Lower leg skin (tissue), 4 donors: ENCODE measurements around the gene AK5. TPM values are rescaled to one million over a fixed set of nuclear protein-coding genes. Genes with fewer than 3 reads are reported as not detected.
A peak's percentile ranks its signal among the peaks of the same experiment; 100 is the strongest.

ENCODE experiments used
- DNase-seq, 2 donors: peaks; one replicate each; pipeline ENCODE4 v3.0.0-alpha.2; 2019; ENCODE audit warnings: low spot score in 2 of 2
- H3K4me3 ChIP-seq: fragments of 200-600 bp; sonication (generic); 2 replicates; pipeline ENCODE4 v1.5.1; 2017; ENCODE audit warnings: mild to moderate bottlenecking, low read depth; ENCODE audit not compliant: poor library complexity, severe bottlenecking
- POLR2A ChIP-seq, 2 donors: fragments of 450-650 bp; IDR thresholded peaks; one replicate each; pipeline ENCODE4 v1.6.1; 2016 to 2017; ENCODE audit warnings: antibody characterized with exemption in 2 of 2, mild to moderate bottlenecking in 1 of 2, moderate library complexity in 1 of 2
- WGBS, 2 donors: methylation state at CpG; one replicate each; pipeline ENCODE4 v1.1.5; 2018; 5-methylcytosine and 5-hydroxymethylcytosine counted together
- intact Hi-C: fragments of 100-400 bp; cut with DNase I; formaldehyde crosslinking; loops from one replicate; pipeline ENCODE4 v1.15.0; 2023; ENCODE audit warnings: low total_unique reads
- total RNA-seq, 4 donors: library from RNA; depleted of rRNA; stranded (reverse); fragments of >200 nt; gene quantifications; one replicate each; pipeline ENCODE4 v1.1.0, GENCODE V29; 2016
- TF ChIP-seq, protein P1 (sequence below), 3 donors: fragments of 450-650 bp; IDR thresholded peaks; one replicate each; pipeline ENCODE4 v1.5.1; 2016; ENCODE audit warnings: antibody characterized with exemption in 3 of 3, mild to moderate bottlenecking in 3 of 3, moderate library complexity in 2 of 3

The AK5 gene
- total RNA-seq, 4 donors from 2014 or later: 0.08 to 2.6 (median 1.7) TPM

DNA sequence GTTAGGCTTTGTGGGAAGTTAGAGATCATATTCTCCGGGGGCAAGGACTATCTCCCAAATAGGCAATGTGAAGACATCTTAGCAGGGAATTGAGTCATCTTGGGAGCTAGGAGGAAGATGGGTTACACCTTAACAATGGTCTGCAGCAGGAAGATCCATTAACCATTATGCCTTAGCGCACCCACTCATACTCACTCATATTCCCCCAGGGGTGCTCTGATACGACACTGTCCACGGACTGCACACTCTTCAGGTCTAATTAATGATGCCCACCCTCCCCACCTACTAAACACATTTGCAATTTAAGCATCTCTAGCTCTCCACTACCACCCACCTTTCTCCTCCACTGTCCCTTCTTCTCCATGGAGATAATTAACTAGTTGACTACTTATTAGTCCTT, 857 bp upstream of the AK5 start:
- no peak for DNase-seq
- TF ChIP-seq, protein P1, sequence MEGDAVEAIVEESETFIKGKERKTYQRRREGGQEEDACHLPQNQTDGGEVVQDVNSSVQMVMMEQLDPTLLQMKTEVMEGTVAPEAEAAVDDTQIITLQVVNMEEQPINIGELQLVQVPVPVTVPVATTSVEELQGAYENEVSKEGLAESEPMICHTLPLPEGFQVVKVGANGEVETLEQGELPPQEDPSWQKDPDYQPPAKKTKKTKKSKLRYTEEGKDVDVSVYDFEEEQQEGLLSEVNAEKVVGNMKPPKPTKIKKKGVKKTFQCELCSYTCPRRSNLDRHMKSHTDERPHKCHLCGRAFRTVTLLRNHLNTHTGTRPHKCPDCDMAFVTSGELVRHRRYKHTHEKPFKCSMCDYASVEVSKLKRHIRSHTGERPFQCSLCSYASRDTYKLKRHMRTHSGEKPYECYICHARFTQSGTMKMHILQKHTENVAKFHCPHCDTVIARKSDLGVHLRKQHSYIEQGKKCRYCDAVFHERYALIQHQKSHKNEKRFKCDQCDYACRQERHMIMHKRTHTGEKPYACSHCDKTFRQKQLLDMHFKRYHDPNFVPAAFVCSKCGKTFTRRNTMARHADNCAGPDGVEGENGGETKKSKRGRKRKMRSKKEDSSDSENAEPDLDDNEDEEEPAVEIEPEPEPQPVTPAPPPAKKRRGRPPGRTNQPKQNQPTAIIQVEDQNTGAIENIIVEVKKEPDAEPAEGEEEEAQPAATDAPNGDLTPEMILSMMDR (IDR thresholded peaks at IDR 0.05): no peak
- no peak for TF ChIP-seq POLR2A (IDR thresholded peaks at IDR 0.05)
- intact Hi-C loops: no loop called here
- 84 to 90% methylated on average over 4 of the region's 4 CpGs for WGBS, 2 donors
- H3K4me3 ChIP-seq: no peak overlapping the region

DNA sequence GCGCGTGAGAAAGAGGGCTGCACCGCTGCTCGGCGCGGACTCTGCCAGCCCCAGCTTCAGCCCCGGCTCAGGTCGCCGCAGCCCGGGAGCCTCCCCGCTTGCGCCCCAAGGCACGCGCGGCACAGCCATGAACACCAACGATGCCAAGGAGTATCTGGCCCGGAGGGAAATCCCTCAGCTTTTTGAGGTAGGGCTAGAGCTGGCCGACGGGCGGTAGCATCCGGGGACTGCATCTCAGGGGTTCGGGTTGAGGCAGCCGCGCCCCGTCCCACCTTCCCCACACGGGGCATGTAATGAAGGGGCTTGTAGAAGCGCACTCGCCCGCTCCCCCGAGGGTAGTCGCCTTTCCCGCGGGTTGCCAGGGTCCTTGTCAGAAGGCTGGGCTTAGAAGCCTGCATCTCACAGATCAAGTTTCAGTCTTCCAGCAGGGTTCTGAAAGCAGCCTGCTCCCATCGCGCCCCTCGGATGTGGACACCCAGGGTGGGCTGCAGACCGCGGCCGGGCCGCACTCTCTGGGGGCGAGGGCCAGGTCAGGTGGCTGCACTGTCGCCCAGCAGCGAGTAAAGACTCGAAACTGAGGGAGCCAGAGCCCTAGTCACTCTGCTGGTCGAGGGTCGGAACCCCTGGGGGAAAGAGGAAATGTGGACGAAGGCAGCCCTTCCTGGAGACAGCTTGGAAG, 507 bp downstream of the AK5 start:
- no peak for TF ChIP-seq POLR2A (IDR thresholded peaks at IDR 0.05)
- TF ChIP-seq, protein P1 (IDR thresholded peaks at IDR 0.05): no peak
- DNase-seq: no peak
- intact Hi-C loops: no loop called here
- WGBS, 2 donors: 0 to 1% methylated on average over 38 to 47 of the region's 47 CpGs
- H3K4me3 ChIP-seq: peak overlapping the region; percentile 16

DNA sequence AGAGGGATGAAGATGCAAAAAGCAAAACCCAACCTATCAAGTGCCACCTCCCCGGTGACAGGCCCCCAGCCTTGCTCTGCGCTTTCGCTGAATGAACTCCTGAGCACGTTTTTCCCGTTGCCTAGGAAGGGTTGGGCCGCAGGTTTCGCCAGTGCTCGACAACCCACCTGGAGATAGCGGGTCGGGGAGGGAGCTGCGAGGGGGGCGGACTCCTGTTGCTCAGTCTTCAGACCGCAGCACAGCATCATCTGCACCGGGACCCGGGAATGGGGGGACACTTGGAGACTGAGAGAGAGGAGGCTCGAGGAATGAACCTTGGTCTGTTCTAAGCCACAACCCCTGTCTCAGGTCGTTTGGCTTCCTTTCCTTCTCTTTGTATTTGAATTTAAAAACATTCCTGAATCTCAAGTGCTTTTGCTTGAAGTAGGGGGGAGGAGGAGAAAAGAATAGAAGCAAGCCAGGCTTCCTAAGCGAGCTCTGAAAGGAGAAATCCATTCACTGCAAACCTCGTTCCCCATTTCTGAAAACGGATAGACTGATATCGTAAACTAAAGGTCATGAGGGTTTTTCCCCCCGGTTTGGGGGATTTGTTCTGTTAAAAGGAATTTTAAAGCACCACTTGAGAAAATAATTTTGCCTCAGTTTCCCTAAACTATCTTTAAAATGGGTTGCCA, 1.2 kb downstream of the AK5 start:
- 6 to 7% methylated on average over 21 to 22 of the region's 22 CpGs for WGBS, 2 donors
- no peak for DNase-seq
- TF ChIP-seq POLR2A (IDR thresholded peaks at IDR 0.05): no peak
- TF ChIP-seq, protein P1 (IDR thresholded peaks at IDR 0.05): no peak
- intact Hi-C loops: no loop called here
- no peak overlapping the region for H3K4me3 ChIP-seq

DNA sequence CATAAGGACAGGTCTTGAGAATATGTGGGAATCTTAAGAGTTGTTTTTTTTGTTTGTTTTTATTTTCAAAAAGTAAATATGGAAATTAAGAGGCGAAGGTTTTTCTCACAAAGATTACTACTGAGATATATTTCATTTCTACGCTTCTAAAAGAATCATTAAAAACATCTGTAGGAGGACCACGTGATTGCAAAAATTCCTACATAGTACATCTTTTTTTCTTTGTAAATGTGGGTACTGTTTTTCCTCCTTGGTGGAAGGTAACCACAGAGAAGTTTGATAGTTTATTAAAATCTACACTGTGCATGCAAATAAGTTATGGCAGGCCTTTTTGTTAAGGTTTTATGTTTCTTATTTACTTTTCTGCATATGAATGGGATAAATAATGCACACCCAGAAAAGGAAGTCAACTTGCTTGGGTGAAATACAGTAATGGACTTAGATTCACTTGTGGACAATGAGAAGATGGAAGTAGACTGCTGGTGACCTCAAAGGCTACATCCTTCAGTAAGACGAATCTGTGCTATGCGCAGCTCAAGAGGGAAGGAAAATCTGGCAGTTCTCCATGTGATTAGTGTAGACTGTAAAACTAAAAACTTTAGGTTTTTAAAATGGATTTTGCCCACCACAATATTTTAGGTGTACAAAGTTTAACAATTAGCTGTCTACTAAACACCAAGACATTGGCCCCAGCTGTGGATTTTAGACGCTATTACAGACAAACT, 2.0 kb downstream of the AK5 start:
- DNase-seq: no peak
- no peak for TF ChIP-seq POLR2A (IDR thresholded peaks at IDR 0.05)
- TF ChIP-seq, protein P1 (IDR thresholded peaks at IDR 0.05): no peak
- 67 to 74% methylated on average over 6 of the region's 6 CpGs for WGBS, 2 donors
- intact Hi-C loops: no loop called here
- H3K4me3 ChIP-seq: no peak overlapping the region

DNA sequence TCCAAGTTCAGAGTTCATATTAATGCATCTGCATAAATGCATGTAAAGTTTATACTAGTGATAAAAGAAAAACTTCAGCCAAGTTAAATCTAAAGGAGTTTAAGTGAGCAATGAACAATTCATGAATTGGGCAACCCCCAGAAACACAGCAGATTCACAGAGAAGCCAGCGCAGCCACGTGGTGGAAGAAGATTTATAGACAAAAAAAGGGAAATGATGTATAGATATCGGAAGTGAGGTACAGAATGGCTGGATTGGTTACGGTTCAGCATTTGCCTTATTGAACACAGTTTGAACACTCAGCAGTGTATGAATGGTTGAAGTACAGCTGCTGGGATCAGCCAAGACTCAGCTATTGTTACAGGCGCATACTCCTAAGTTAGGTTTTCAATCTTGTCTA, 5.7 kb downstream of the AK5 start:
- DNase-seq: no peak
- intact Hi-C loops: no loop called here
- TF ChIP-seq POLR2A (IDR thresholded peaks at IDR 0.05): no peak
- TF ChIP-seq, protein P1 (IDR thresholded peaks at IDR 0.05): no peak
- H3K4me3 ChIP-seq: no peak overlapping the region
- WGBS, 2 donors: 88% methylated on average over 5 of the region's 5 CpGs
